Head of caudate nucleus (tissue), 42 donors: ENCODE measurements around the gene KRTAP23-1.

Source experiments
- DNase-seq, 42 donors: peaks; one replicate each; pipeline versions ENCODE4 v3.0.0 to v3.0.0-alpha.2; 2020 to 2021; ENCODE audit warnings: mixed read lengths in 7 of 42
- intact Hi-C: fragments of 100-400 bp; cut with DNase I; formaldehyde crosslinking; loops from one replicate; pipeline ENCODE4 v1.15.0; 2022

Gene KRTAP23-1

DNA sequence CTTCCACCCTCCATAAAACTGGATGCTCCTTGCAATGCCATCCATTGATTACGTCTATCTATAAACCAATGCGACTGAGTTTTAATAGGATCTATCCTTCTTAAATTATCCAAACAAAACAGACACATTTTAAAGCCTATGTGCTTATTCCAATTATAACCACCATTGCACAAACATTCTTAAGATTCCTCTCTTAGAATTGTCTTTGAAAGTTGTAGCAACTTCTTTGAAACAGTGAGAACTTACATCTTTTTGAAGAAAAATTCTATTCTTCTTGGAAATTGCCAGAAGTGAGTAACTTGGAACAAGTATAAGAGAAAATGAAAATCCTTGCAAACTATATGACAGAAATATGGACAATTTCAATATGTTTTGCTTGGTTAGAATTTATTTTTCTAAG is 28.2 kb downstream of the KRTAP23-1 start, which contains the start of gene KRTAP26-1:
Gene KRTAP26-1, minus strand, starts transcription at position 101 of the 400 bp plus-strand sequence. CDS start 280 bp downstream, outside the sequence.
- intact Hi-C loops, result no loop called here

DNA sequence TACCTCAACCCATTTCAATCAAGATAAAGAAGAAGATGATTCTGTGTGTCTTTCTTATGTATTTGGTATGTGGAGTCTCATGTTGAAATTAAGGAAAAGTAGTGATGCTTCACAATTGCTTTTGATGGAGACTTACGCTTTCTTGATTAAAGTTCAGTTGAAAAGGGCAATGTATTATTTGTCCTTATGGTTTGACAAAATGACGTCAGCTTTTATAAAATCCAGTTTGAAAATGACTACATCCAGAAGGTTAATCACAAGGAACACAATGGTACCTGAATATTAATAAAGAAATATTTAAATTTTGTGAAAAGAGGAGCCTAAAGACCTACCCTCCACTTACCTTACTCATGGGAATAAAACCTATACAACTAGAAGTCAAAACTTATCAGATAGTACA is 32.7 kb downstream of the KRTAP23-1 start:
- no peak for DNase-seq

More for the DNA sequence above, 28.2 kb downstream of the KRTAP23-1 start, which contains the start of gene KRTAP26-1:
- DNase-seq, result no peak

DNA sequence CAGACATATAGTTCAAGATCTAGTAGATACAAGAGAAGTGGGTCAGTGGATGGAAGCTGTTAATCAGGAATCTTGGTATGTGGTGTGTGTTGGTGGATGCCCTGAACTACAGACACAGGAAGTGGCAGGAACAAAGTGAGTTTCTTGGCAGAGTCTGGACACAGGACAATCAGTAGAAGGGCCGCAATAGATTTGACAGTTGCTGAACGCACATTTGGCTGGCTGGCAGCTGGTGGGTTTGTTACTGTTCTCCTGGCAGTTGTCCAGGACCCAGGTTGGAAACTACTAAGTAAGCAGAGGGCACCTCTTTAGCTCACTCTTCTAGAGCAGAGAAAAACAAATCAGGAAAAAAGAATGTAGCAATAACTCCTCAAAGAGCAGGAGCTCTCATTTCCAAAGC is 41.5 kb downstream of the KRTAP23-1 start:
- intact Hi-C loops, result no loop called here
- DNase-seq, result no peak

More for the DNA sequence above, 32.7 kb downstream of the KRTAP23-1 start:
- intact Hi-C loops, result no loop called here

DNA sequence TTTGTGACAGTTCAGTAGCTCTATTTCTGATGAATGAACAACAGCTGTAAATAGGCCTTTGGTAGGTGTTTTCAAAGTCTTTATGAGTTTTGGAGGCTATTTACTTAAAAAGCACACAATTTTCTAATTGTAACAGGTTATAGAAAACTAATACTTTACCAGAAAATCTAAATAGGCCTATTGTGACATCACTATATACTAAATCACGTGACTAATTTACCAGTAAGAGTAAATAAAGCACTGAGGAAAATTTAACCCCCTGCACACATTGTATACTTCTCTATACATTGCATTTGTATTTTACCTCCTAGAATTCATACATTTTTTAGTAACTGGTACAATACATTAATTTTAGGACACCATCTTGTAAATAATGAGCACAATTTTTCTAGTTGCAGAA is 43.3 kb downstream of the KRTAP23-1 start:
- DNase-seq, result no peak
- intact Hi-C loops, result no loop called here
